Amygdala (tissue), 56 donors: ENCODE results near the gene ATP2B1.

Experiments used
- DNase-seq, 56 donors: peaks; one replicate each; lab custom pipeline; 2025; lab: John Stamatoyannopoulos, UW

ATP2B1 gene

DNA sequence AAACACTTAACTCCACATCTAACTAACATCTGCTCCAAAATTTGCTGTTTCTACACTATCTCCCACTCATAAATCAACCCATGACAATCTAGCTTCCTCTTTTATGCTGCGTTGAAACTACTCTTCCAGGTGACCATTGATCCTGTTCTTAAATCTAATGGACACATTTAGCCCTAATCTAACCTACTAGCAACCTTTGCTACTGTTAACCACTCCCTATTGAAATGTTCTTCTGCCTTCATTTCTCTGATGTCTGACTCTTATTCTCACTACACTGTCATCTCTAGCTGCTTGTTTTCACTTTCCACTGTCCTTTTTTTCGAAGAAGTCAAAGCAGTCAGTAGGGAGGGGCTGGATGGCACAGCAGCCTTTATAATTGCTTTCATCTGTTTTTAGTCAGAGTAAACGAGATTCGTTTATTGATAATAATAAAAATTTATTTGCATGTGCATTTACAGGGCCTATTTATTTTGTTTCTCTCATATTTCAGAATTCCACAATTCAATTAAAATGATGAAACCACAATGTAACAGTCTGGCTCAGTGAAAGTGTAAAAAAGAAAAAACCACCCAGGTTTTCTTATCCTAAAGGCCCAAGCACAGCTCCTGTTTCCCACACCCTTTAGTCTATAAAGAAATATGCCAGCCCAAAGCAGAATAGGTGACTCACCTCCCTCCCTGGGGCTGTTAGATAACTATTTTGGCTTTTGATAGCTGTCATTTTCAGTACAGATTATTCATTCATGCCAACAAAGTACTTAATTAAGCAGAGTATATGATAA lies 44.9 kb downstream of the ATP2B1 start:
- DNase-seq: no peak

- DNase-seq: no peak
Measured at GRCh38 chr12:89662623-89663022, 46.0 kb downstream of the ATP2B1 start.

- DNase-seq: no peak
Measured at GRCh38 chr12:89661706-89662330, 46.8 kb downstream of the ATP2B1 start.

DNA sequence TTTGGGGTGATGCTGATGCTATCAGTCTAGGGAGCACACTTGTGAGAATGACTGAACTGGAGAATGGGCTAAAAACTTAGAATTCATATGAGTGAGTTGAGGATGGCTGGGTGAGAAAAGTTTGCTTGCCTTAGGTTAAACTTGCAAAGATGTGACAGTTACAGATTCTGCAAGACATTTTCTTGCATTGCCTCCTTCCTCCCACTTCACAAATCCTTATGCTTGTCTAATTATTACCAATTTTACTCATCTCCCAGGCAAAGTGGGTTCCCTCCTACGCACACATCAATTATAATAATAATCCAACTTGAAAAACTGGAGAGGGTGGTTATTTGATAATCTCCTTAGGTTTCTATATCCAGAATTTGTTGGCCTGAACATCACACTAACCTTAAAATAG lies 50.9 kb downstream of the ATP2B1 start:
- DNase-seq: no peak

- no peak for DNase-seq
Measured at GRCh38 chr12:89657066-89657465, 51.6 kb downstream of the ATP2B1 start.

GRCh38 chr12:89655841-89656240 lies 52.8 kb downstream of the ATP2B1 start:
- no peak for DNase-seq

GRCh38 chr12:89651192-89651591 lies 57.4 kb downstream of the ATP2B1 start:
- DNase-seq: no peak

GRCh38 chr12:89650239-89650638 lies 58.4 kb downstream of the ATP2B1 start:
- DNase-seq: no peak

GRCh38 chr12:89649820-89650219 lies 58.8 kb downstream of the ATP2B1 start:
- DNase-seq: no peak

GRCh38 chr12:89649139-89649538 lies 59.5 kb downstream of the ATP2B1 start:
- DNase-seq: no peak

DNA sequence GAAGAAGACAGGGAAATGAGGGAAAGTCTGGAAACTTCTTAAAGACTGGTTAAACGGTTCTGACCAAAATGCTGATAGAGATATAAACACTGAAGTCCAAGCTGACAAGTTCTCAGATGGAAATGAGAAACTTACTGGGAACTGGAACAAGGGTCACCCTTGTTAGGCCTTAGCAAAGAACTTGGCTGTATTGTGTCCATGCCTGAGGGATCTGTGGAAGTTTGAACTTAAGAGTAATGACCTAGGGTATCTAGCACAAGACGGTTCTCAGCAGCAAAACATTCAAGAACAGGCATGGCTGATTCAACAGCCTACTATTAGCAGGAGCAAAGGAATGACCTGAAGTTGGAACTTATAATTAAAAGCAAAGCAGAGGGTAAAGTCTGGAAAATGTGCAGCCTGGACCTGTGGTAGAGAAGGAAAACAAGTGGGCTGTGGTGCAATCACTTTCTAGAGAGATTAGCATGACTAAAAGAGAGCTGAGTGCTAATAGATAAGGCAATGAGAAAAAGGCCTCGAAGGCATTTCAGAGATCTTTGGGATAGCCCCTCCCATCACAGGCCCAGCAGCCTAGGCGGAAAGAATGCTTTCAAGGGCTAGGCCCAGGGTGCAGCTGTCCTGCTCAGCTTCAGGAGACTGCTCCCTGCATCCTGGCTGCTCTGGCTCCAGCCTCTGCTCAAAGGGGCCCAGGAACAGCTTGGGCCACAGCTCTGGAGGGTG lies 60.3 kb downstream of the ATP2B1 start:
- DNase-seq: no peak

GRCh38 chr12:89645434-89645833 lies 63.2 kb downstream of the ATP2B1 start:
- DNase-seq: no peak

- DNase-seq: no peak
Measured at GRCh38 chr12:89642959-89643358, 65.7 kb downstream of the ATP2B1 start.

- DNase-seq: no peak
Measured at GRCh38 chr12:89636776-89637160, 71.9 kb downstream of the ATP2B1 start.

GRCh38 chr12:89636052-89636775 lies 72.4 kb downstream of the ATP2B1 start:
- DNase-seq: no peak

DNA sequence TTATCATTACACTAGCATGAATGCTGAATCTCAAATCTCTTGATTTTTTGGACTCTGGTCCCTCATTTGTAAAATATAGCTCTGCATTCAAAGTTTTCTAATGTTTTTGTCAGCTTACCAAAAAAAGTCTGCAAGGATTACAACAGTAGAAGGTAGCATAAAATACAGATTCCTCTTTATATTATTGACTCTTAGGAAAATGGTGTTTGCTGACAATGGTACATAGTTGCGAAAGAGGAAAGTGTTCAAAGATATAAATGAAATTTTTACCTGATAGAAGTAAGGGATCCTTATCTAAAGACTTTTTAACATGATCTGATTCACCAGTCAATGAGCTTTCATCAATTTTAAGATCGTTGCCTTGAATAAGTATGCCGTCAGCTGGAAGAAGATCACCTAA lies 74.1 kb downstream of the ATP2B1 start:
- DNase-seq: no peak

GRCh38 chr12:89632778-89633177 lies 75.9 kb downstream of the ATP2B1 start:
- DNase-seq: no peak

- DNase-seq: no peak
Measured at GRCh38 chr12:89622115-89622514, 86.5 kb downstream of the ATP2B1 start.

DNA sequence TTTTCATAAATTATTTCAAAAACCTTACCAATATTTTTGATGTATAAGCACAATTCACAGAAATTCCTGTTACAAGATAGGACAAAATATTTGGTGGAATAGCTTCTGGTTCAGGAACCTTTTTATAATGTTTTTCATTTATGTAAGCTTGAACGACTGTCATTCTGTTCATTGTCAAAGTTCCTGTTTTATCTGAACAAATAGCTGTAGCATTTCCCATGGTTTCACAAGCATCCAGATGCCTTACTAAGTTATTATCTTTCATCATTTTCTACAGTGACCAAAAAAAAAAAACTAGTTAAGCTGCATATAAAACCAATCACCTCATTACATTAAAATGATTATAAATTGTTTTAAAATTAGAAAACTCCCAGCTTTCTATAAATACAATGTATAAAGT lies 87.1 kb downstream of the ATP2B1 start:
- no peak for DNase-seq

DNA sequence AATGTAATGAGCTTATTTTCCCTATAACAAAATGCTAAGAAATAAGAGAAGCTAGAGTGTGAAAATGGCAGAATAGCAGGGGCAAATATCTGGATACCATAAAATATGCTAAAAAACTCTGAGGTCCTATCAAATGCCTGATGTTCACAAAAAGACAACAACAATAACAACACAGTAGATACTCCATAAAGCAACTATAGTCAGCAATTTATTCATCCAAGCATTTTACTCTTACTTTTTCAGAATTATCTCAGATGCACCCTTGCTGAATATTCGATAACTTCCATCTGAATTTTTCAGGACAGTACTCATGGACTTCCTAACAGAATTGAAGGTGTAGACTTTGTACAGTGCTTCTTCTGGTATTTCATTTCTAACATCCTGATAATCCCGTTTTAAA lies 88.9 kb downstream of the ATP2B1 start:
- DNase-seq: no peak
